WTC11 (cell line): Measurements from ENCODE around the gene AGBL5.

Experiments used
- CREB1 ChIP-seq: sonication (generic); formaldehyde crosslinking; IDR thresholded peaks from 2 replicates; pipeline ENCODE4 v1.8.0; 2023; ENCODE audit warnings: mild to moderate bottlenecking, missing genetic modification reagents
- FOXP1 ChIP-seq: sonication (generic); formaldehyde crosslinking; IDR thresholded peaks from 2 replicates; pipeline ENCODE4 v1.8.0; 2022; ENCODE audit warnings: missing genetic modification reagents, mild to moderate bottlenecking, moderate library complexity, borderline replicate concordance
- GRHL2 ChIP-seq: fragments of 250-450 bp; sonication (Bioruptor Pico); IDR thresholded peaks from 2 replicates; pipeline ENCODE4 v1.8.0; 2022; ENCODE audit warnings: mild to moderate bottlenecking, moderate library complexity; ENCODE audit not compliant: insufficient replicate concordance, severe bottlenecking
- JUN ChIP-seq: sonication (generic); formaldehyde crosslinking; IDR thresholded peaks from 2 replicates; pipeline ENCODE4 v1.8.0; 2023; ENCODE audit warnings: mild to moderate bottlenecking, missing genetic modification reagents
- NFE2L1 ChIP-seq: sonication (generic); formaldehyde crosslinking; IDR thresholded peaks from 2 replicates; pipeline ENCODE4 v1.8.1; 2023; ENCODE audit warnings: missing genetic modification reagents
- TF ChIP-seq, protein P1 (sequence below): sonication (generic); formaldehyde crosslinking; IDR thresholded peaks from 2 replicates; pipeline ENCODE4 v1.8.1; 2023; ENCODE audit warnings: mild to moderate bottlenecking, missing genetic modification reagents
- TF ChIP-seq, protein P2 (sequence below): fragments of 200-600 bp; IDR thresholded peaks from 2 replicates; pipeline ENCODE4 v1.8.0; 2022; ENCODE audit warnings: antibody characterized with exemption
- TF ChIP-seq, protein P3 (sequence below): sonication (generic); formaldehyde crosslinking; IDR thresholded peaks from 2 replicates; pipeline ENCODE4 v1.8.1; 2022; ENCODE audit warnings: low read depth, mild to moderate bottlenecking, moderate library complexity, missing genetic modification reagents, borderline replicate concordance

DNA sequence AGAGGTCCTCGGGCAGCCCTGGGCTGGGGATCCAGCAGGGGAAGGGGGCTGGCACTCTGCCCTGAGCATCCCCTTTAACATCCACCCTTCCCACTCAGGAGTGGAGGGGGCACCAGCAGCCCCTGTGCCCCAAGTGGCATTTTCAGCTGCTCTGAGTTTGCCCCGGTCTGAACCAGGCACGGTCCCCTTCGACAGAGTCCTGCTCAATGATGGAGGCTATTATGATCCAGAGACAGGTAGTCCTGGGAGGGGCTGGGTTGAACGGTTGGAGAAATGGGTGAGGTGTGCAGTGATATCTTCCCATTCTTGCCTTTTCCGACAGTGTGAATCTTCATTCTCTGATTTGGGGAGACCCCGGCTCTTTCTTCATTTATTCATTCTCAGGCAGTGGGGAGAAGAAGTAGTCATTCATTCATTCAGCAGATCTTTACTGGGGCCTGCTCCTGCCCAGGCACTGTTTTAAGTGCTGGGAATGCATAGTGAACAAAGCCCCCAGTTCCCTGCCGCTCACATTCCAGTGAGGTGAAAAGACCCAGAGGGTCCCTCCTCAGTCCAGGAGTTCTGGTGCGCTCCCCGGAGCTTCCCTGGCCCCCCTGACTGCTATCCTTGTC is 33.7 kb downstream of the AGBL5 start:
- TF ChIP-seq, protein P1, sequence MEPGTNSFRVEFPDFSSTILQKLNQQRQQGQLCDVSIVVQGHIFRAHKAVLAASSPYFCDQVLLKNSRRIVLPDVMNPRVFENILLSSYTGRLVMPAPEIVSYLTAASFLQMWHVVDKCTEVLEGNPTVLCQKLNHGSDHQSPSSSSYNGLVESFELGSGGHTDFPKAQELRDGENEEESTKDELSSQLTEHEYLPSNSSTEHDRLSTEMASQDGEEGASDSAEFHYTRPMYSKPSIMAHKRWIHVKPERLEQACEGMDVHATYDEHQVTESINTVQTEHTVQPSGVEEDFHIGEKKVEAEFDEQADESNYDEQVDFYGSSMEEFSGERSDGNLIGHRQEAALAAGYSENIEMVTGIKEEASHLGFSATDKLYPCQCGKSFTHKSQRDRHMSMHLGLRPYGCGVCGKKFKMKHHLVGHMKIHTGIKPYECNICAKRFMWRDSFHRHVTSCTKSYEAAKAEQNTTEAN (CRISPR knock-in tag), result no peak
- TF ChIP-seq, protein P2, sequence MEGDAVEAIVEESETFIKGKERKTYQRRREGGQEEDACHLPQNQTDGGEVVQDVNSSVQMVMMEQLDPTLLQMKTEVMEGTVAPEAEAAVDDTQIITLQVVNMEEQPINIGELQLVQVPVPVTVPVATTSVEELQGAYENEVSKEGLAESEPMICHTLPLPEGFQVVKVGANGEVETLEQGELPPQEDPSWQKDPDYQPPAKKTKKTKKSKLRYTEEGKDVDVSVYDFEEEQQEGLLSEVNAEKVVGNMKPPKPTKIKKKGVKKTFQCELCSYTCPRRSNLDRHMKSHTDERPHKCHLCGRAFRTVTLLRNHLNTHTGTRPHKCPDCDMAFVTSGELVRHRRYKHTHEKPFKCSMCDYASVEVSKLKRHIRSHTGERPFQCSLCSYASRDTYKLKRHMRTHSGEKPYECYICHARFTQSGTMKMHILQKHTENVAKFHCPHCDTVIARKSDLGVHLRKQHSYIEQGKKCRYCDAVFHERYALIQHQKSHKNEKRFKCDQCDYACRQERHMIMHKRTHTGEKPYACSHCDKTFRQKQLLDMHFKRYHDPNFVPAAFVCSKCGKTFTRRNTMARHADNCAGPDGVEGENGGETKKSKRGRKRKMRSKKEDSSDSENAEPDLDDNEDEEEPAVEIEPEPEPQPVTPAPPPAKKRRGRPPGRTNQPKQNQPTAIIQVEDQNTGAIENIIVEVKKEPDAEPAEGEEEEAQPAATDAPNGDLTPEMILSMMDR, result no peak
- TF ChIP-seq CREB1 (no peak), FOXP1 (CRISPR knock-in tag) (no peak), JUN (CRISPR knock-in tag) (no peak), NFE2L1 (no peak), GRHL2 (CRISPR knock-in tag) (no peak)
- TF ChIP-seq, protein P3, sequence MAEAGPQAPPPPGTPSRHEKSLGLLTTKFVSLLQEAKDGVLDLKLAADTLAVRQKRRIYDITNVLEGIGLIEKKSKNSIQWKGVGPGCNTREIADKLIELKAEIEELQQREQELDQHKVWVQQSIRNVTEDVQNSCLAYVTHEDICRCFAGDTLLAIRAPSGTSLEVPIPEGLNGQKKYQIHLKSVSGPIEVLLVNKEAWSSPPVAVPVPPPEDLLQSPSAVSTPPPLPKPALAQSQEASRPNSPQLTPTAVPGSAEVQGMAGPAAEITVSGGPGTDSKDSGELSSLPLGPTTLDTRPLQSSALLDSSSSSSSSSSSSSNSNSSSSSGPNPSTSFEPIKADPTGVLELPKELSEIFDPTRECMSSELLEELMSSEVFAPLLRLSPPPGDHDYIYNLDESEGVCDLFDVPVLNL (CRISPR knock-in tag), result no peak
